ENCODE data around the gene NEDD9. TPM values are rescaled to one million over a fixed set of nuclear protein-coding genes. Genes with fewer than 3 reads are reported as not detected.

Gene NEDD9
- total and polyA plus RNA-seq, 2 donors (not counting 1 experiment from before 2014, with no cell fraction given) = 38.9 to 46.2 TPM

Small RNAs within 50 kb of the gene (small RNA-seq; reads per million reads assigned to genes)
- not detected for gene AL136139.1 (ENCODE audit: insufficient read length, low read depth, low replicate concordance)

Other genes starting within 250 kb of the NEDD9 start
- gene ELOVL2, start 188.4 kb downstream of the NEDD9 start, total RNA-seq = not detected in 2 replicates
- gene ELOVL2, start 188.4 kb downstream of the NEDD9 start, polyA plus RNA-seq = not detected in 2 replicates
- gene SMIM13, start 138.8 kb downstream of the NEDD9 start, total RNA-seq = 5.5 and 7.0 TPM in 2 replicates
- 1.9 and 2.1 TPM in 2 replicates for gene SMIM13, start 138.8 kb downstream of the NEDD9 start, polyA plus RNA-seq
- not detected in 2 replicates for gene ERVFRD-1, start 120.9 kb downstream of the NEDD9 start, total RNA-seq
- gene ERVFRD-1, start 120.9 kb downstream of the NEDD9 start, polyA plus RNA-seq = not detected in 2 replicates

Data from B cell (primary cell).